Thyroid gland (tissue), 4 donors: ENCODE results near the gene GRM7. TPM values are rescaled to one million over a fixed set of nuclear protein-coding genes. Genes with fewer than 3 reads are reported as not detected.

Experiments used
- DNase-seq, 2 donors: peaks; one replicate each; pipeline ENCODE4 v3.0.0-alpha.2; 2019
- H3K27ac ChIP-seq, 3 donors: fragments of 200-600 bp; sonication (generic); 1 replicate in 2 of 3; 2 replicates in 1 of 3; pipeline ENCODE4 v1.5.1; 2016 to 2019; ENCODE audit warnings: mild to moderate bottlenecking in 1 of 3, moderate library complexity in 1 of 3
- H3K27me3 ChIP-seq: fragments of 200-600 bp; sonication (generic); one replicate; pipeline ENCODE4 v1.5.1; 2019
- H3K36me3 ChIP-seq, 2 donors: fragments of 200-600 bp; sonication (generic); one replicate each; pipeline ENCODE4 v1.5.1; 2016 to 2019
- H3K4me1 ChIP-seq, 2 donors: fragments of 200-600 bp; sonication (generic); one replicate each; pipeline ENCODE4 v1.5.1; 2017 to 2019
- H3K4me3 ChIP-seq, 3 donors: fragments of 200-600 bp; sonication (generic); replicated peaks in 1 of 3; 1 replicate in 2 of 3; 2 replicates in 1 of 3; pipeline ENCODE4 v1.5.1; 2016; ENCODE audit warnings: mild to moderate bottlenecking in 1 of 3
- H3K9me3 ChIP-seq: fragments of 200-600 bp; sonication (generic); one replicate; pipeline ENCODE4 v1.5.1; 2017
- CTCF ChIP-seq, 6 experiments: fragments of 200-600 bp in 3 of 6; fragments of 450-650 bp in 3 of 6; sonication (generic) in 3 of 6; IDR thresholded peaks; one replicate each; pipeline ENCODE4 v1.5.1; 2016 to 2019; ENCODE audit warnings: antibody characterized with exemption in 6 of 6, mild to moderate bottlenecking in 2 of 6, inconsistent platforms in 1 of 6, moderate library complexity in 1 of 6
- POLR2A ChIP-seq, 2 donors: fragments of 450-650 bp; IDR thresholded peaks; one replicate each; pipeline ENCODE4 v1.6.1; 2017; ENCODE audit warnings: antibody characterized with exemption in 2 of 2, mild to moderate bottlenecking in 2 of 2, moderate library complexity in 1 of 2
- WGBS, 2 donors: methylation state at CpG; one replicate each; pipeline ENCODE4 v1.1.5; 2017; 5-methylcytosine and 5-hydroxymethylcytosine counted together
- intact Hi-C: fragments of 100-400 bp; cut with DNase I; formaldehyde crosslinking; loops from one replicate; pipeline ENCODE4 v1.15.1; 2023
- total RNA-seq, 4 donors: library from RNA; depleted of rRNA; stranded (reverse); fragments of >200 nt; gene quantifications; one replicate each; pipeline ENCODE4 v1.2.3, GENCODE V29; 2016

GRM7 gene
- total RNA-seq, 4 donors from 2014 or later = 0.11 to 0.81 (median 0.60) TPM

DNA sequence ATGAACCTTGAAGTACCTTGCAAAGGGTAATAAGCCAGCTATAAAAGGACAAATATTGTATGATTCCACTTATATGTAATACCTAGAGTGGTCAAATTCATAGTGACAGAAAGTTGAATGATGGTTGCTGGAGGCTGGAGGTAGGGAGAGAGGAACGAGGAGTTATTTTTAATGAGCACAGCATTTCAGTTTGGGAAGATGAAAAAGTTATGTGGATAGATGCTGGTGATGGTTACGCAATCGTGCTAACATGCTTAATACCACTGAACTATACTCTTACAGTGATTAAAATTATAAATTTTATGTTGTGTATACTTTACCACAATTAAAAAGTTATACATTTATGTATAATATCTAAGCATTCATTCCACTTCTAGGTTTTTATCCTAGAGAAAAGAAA is 168.6 kb downstream of the GRM7 start:
- 85 to 91% methylated on average over 3 of the region's 3 CpGs for WGBS, 2 donors

GRCh38 chr3:7038394-7038793 is 177.5 kb downstream of the GRM7 start:
- Histone ChIP-seq H3K36me3 (no peaks in the 10 kb centered on the region), H3K4me3 (no peak overlapping the region), H3K4me1 (no peaks in the 10 kb centered on the region), H3K9me3 (no peaks in the 10 kb centered on the region), H3K27me3 (no peaks in the 10 kb centered on the region), H3K27ac (no peak overlapping the region)
- no peak for TF ChIP-seq POLR2A (IDR thresholded peaks at IDR 0.05)
- TF ChIP-seq CTCF (IDR thresholded peaks at IDR 0.05) = no peak
- no peak for DNase-seq
- 60 to 67% methylated on average over 4 of the region's 4 CpGs for WGBS, 2 donors
- intact Hi-C loops = no loop called here

More for the DNA sequence above, 168.6 kb downstream of the GRM7 start:
- Histone ChIP-seq H3K27me3 (no peaks in the 10 kb centered on the region), H3K36me3 (no peaks in the 10 kb centered on the region), H3K9me3 (no peaks in the 10 kb centered on the region), H3K4me3 (no peak overlapping the region), H3K4me1 (no peaks in the 10 kb centered on the region), H3K27ac (no peak overlapping the region)
- TF ChIP-seq CTCF (IDR thresholded peaks at IDR 0.05) (no peak), POLR2A (IDR thresholded peaks at IDR 0.05) (no peak)
- intact Hi-C loops = no loop called here
- DNase-seq = no peak

GRCh38 chr3:7062714-7063113 is 201.8 kb downstream of the GRM7 start:
- TF ChIP-seq CTCF (IDR thresholded peaks at IDR 0.05) (no peak), POLR2A (IDR thresholded peaks at IDR 0.05) (no peak)
- WGBS, 2 donors = 65 to 72% methylated on average over 1 of the region's 1 CpG
- DNase-seq = no peak
- no peaks in the 10 kb centered on the region for H3K9me3 ChIP-seq
- no peak overlapping the region for H3K27ac ChIP-seq
- H3K36me3 ChIP-seq = no peaks in the 10 kb centered on the region
- H3K4me3 ChIP-seq = no peak overlapping the region
- no peaks in the 10 kb centered on the region for H3K27me3 ChIP-seq
- intact Hi-C loops = no loop called here
- no peaks in the 10 kb centered on the region for H3K4me1 ChIP-seq

- no peaks in the 10 kb centered on the region for H3K4me1 ChIP-seq
- intact Hi-C loops = no loop called here
Measured at GRCh38 chr3:7070461-7070860, 209.5 kb downstream of the GRM7 start.

DNA sequence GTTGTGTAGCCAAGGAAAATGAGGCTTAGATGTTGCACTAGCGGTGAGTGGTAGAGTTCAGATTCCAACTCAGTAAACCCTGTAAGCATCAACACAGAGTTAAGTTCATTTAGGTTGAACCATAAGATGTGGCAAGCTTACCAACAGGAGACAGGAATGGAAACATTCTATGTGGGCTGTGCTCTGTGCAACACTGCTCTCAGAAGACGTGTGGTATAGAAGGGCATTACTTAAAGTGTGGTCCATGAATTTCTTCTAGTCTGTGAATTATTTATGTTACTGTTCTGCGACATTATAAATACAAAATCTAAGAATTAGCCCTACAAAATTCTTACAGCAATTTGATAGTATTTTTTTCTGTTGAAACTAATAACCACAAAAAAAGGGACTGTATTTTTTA is 213.3 kb downstream of the GRM7 start:
- DNase-seq = no peak
- Histone ChIP-seq H3K4me1 (no peaks in the 10 kb centered on the region), H3K27me3 (no peaks in the 10 kb centered on the region), H3K9me3 (no peaks in the 10 kb centered on the region), H3K36me3 (no peaks in the 10 kb centered on the region), H3K4me3 (no peak overlapping the region), H3K27ac (no peak overlapping the region)
- intact Hi-C loops = no loop called here
- TF ChIP-seq CTCF (IDR thresholded peaks at IDR 0.05) (no peak), POLR2A (IDR thresholded peaks at IDR 0.05) (no peak)
- WGBS, 2 donors = 85 to 91% methylated on average over 3 of the region's 3 CpGs

More at GRCh38 chr3:7070461-7070860, 209.5 kb downstream of the GRM7 start:
- Histone ChIP-seq H3K27me3 (no peaks in the 10 kb centered on the region), H3K27ac (no peak overlapping the region), H3K4me3 (no peak overlapping the region), H3K9me3 (no peaks in the 10 kb centered on the region), H3K36me3 (no peaks in the 10 kb centered on the region)
- TF ChIP-seq POLR2A (IDR thresholded peaks at IDR 0.05) (no peak), CTCF (IDR thresholded peaks at IDR 0.05) (no peak)
- 82 to 83% methylated on average over 6 of the region's 6 CpGs for WGBS, 2 donors
- no peak for DNase-seq
